DMS 273 treated with DMSO at 0.1 percent for 48 hours (cell line): ENCODE measurements around the gene SETBP1.
"Not testable (repeated sequence)": the region's sequence is repeated elsewhere in the genome, so short reads cannot be mapped to it uniquely, and the experiment has no call there.

ENCODE experiments used
- DNase-seq: peaks from one replicate; lab custom pipeline; 2025; lab: John Stamatoyannopoulos, UW

SETBP1 gene

DNA sequence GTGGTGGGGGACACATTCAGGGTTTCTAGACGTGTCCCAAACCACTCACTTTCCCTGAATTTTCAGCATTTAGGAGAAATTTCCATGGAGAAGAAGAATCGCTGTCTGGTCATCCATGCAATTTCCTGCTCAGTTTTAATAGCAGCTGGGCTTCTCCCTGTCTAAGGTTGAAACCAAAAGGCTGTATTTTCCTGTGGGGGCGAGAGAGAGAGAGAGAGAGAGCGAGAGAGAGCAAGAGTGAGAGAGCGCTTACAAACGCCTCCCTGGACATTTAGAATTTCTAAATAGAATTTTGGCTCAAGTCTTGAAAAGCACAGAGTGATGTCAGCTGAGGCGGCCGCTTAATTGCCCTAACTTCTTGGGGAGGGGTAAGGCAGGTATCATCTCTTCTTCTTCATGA lies 110.8 kb downstream of the SETBP1 start:
- DNase-seq, result no peak

DNA sequence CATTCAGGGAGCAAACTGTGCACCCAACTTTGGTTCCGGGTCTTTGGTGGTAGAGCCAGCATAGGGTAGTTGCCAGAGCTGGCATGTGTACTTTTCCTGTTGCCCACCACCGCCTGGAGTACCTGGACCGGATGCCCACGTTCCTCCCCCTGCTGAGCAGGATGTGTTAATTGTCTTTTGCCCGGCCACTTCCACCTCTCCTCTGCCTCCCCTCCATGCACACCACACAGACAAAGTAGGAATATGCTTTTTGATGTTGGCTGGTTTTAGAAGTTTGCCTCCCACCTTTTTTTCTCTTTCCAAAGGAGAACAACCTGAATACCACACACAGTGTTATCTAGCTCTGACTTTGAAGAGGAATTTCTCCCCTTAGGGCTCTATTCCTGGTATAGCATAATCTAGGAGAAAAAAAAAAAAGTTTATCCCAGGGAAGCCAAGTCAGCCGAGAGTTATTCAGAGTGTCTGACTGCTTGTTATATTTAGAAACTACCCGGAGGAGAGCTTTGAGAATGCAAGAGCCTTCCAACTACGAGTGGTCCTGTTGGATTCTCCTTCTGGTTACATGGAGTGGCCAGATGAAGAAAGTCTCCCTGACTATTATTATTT lies 111.9 kb downstream of the SETBP1 start:
- no peak for DNase-seq

DNA sequence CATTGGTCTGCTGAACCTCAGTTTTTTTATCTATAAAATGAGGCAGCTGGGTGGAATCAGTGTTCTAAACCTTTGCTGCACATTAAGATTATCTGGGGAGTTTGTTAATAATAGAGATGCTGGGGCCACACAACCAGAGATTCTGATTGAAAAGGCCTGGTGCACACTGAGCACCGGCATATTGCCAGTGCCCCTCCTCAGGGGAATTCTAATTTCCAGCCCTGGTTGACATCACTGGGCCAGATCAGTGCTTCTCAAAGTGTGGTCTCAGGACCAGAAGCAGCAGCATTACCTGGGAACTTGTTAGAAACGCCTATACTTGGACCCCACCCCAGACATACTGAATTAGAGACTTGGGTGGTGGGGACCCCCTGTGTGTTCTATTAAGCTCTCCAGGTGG lies 112.5 kb downstream of the SETBP1 start:
- no peak for DNase-seq

DNA sequence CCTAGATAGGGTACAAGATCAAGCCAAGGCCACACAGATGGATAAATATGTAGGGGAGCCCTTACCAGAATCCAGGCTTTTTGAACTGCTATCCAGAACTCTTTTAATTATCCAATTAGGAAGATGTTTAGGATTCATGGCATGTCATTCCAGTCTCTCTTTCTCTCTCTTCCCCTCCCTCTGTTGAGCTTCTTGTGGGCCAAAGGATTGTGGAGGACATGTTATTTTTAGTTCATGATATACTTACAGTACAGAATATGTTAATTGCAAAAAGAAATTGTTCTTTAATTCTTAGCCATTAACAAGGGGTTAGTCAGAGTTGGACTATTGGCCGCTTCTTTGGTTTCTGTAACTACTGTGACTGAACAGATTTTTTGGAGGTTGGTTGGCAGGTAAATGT lies 113.0 kb downstream of the SETBP1 start:
- no peak for DNase-seq

DNA sequence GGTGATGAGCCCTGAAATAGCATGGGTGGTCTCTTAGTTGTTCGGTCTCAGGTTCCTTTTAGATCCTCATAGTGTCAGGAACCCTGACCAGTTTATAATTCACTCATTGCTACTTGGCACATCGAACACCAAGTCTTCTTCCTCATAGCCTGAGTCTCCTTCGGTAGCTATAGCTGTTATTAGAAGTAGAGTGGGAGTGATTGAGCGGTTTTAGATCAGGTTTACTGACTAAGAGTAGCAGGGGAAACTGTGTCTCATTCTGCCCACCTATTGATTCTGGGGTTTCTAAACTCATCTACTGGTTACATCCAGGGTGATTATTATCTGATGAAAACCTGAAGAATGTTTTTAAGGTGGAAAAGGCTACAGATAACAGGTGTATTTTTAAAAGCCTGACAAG lies 114.6 kb downstream of the SETBP1 start:
- DNase-seq, result no peak

DNA sequence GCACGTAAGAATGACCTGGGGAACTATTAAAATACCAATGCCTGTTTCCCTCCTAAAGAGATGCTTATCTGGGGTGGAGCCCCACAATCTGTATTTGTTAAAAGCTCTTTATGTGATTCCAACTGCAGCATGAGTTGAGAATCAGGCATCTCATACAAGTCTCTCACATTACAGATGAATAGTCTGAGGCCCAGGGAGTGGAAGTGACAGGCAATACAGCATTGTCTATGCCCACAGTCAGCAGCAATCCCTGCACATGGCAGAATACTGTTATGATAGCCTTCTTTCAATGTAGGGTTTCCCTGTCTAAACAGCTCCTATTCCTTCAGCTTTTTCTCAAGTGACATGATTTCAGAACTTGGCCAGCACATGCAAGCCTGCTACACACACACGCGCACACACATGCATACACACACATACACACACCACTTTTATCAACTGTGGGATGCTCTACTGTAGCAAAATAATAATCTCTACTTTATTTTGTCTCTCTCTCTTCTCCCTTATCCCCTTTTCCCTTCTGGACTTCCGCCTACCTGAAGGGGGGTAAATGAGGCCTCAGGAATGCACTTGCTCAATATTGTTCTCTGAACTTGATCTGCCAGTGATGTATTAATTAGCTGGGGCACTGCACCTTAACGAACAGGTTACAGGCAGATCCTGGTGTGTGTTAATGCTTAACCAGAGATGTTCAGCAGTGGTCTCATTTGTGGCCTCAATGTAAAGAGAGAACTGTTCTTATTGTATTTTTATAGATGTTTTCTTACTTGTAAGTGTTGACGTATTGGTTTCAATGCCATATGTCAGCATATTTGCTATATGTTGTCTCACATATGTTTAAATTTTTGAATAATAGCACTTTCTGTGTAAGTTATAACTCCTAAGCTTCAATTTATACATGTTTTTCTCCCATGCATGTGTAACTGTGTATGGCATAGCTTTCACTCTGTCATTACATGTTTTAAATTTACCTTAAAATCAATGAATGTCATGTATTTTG lies 116.0 kb downstream of the SETBP1 start:
- no peak for DNase-seq

DNA sequence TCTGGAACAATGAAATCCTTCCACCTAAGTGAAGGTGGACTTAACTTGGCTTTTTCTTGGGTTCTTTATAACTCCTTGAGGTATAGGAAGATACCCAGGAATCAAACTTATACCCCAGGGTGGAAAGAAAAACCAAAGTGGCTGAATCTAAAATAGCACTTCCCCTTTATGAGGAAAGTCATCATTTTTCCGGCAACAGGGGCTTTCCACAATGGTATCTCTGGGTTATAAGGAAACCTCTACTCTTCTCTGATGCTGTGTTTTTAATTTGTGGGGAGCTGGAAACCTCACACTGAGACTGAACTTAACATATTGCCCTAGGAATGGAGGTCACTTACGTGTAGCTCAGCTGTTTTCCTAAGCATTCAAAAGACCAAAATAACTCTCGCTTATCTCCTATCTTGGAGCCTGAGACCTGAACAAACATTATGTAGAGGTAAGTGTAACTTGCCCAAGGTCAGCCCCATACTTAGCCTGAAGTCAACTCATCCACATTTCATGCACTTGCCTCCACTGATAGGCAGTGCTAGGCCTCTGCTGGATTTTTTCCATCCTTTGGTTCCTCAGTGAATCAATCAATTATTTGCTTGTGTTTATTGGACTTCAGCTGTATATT lies 117.9 kb downstream of the SETBP1 start:
- DNase-seq, result no peak

DNA sequence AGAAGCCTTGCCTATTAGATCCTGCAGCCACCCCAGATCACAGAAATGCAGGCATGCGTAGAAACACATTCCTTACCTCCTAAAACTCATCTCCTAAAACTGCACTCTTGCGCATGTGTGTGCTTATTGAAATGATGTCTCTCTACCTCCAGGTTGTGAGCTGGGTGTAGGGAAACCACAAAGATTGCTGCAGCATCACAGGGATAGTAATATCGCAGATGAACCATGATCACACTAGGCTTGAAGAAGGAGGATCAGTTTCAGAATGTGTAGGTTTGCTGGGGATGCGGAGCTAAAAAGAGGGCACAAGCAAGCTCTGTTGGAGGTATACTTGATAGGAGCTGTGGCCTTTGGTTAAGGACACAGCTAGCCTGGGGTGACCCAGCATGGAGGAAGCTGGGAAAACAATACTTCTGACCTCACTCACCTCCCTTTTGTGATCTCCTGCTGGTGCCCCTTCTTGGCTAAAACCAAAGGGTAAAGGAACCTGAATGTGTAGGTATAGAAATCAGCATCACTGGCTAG lies 118.8 kb downstream of the SETBP1 start:
- DNase-seq, result no peak

DNA sequence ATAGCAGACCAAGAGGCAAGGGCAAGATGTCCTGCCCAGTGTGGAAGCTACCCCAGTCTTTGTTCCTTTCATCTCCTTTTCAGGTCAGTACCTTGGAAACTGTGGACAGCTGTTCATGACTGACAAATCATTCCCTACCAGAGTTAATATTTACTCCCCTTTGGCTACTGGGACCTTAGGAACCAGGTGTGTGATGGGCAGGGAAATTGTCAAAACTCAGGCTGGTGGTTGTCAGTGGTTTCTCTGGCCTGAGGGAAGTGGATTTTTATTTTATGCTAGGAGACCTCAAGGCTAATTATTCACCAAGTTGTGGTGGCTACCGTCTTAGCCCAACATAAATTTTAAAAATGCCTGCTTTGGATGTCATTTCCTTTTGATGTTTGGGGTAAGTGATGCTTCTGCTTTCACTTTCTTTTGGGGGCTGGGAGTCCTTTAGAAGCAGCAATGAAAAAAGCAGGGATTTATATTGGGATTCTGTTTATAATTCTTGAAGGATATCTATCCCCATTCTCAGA lies 119.3 kb downstream of the SETBP1 start:
- no peak for DNase-seq

DNA sequence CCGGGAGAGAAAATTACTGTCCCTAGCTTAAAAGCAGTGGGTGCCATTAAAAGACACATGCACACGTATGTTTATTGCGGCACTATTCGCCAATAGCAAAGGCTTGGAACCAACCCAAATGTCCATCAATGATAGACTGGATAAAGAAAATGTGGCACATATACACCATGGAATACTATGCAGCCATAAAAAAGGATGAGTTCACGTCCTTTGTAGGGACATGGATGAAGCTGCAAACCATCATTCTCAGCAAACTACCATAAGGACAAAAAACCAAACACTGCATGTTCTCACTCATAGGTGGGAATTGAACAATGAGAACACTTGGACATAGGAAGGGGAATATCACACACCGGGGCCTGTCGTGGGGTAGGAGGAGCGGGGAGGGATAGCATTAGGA lies 120.1 kb downstream of the SETBP1 start:
- not testable (repeated sequence) for DNase-seq

DNA sequence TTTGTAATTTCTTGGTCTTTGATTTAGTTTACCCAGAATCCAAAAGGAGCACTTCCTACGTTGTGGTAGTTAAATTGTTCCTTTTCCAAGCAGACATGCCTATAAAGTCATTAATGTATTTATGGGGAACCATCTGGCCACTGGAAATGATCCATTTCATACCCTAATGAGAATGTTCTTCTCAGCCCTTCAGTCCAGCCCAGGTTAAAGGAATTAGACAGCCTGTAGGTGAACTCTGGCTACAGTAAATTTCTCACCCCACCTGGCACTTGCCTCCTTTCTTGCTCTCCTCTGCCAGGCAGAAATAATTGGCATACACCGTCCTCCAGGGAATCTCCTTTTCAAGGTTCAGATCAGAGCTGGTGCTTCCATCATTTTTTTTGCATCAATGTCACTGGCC lies 121.1 kb downstream of the SETBP1 start:
- peak; percentile 68 for DNase-seq

DNA sequence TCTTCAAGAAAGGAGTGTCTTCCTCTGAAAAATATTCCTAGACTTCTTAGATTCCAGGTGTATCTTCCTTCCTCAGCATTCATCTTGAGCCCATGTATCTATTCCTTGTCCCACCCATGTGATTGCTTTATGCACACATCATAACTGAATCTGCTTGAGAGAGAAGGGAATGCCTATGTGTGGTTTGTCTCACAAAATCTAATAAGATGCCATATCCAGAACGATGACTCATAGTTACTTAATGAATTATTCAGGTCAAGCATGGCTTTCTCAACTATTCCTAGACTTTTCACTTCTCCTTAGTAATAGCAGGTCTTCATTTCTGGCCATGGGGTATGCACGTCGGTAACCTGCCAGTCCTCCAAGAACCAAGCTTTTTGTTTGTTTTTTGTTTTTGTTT lies 121.8 kb downstream of the SETBP1 start:
- peak; percentile 15 for DNase-seq

DNA sequence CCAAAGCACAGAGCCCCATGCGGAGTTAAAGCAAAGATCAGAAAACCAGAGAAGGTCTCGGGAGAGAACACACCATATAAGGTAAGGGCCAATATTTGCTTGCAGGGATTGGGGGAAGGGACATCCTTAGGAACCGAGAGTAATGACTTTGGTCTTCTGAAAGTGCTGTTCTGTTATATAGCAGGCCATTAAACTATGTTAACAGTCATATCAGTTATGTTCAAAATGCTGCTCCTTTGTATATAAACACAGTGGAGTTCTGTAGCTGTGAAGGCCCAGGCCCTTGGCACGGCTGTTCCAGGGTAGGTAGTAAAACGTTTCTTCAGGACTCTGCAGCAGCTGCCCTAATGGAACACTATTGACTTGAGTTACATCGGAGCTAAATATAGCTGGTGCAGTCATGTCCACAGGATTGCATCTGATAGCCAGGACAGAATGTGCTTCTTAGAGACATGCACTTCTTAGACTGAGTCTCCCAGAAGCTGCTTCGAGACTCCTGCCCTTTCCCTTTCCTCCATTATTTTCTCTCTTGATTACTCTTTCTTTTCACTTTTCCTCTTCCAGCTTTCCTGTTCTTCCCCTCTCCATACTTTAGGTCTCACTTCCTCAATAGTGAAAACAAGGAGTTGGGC lies 122.4 kb downstream of the SETBP1 start:
- peak; percentile 61 for DNase-seq

DNA sequence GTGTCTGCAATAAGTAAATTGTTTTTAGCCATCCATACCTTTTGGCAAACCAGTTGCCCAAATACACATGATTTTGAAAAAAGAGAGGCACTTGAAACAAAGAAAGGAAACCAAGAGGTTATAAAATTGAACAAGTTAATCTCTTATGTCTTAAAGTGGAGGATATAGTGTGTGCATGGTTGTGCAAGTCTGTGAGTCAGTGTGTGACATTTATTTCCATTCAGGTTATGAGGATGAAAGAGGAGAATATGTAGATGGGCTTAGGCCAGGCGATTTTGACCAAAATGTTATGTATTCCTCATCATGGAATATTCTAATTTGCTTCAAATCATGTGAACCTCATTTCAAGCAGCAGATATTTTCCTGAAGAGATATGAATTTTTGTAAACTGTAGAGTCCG lies 123.3 kb downstream of the SETBP1 start:
- DNase-seq, result no peak

DNA sequence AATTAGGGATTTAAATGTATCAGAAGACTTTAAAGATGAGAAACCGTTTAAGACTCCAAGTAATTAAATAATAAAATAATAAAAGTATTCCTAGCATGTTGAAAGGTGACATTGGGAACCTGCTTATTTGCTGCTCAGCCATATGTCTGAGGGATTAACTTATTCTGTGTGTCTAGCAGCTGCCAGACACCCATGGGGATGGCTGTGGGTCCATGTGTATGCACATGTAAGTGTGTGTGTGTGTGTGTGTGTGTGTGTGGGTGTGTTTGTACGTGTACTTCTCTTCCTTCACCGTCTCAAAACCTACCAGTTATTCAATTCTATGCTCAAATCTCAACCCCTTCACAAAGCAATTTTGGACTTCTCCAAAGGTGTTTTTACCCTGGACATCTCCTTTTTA lies 124.5 kb downstream of the SETBP1 start:
- DNase-seq, result peak; percentile 10

DNA sequence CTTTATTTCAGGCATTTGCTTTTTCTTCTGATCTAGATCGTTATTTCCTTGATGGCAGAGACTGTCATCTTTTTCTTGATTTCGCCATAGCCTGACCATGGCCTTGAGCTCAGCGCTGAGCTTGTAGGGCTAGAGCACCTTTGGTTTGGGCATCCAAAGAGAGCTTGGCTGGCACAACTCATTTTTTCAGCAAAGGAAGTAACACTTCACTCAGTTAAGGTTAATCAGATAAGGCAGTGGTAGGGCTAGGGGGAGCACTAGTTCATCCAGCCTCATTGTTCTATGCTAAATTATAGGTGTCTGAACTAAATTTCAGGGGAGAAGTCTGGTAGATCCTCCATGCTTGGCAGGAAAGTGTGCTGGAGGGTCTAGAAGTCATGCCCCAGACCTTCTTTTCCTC lies 125.0 kb downstream of the SETBP1 start:
- DNase-seq, result no peak

DNA sequence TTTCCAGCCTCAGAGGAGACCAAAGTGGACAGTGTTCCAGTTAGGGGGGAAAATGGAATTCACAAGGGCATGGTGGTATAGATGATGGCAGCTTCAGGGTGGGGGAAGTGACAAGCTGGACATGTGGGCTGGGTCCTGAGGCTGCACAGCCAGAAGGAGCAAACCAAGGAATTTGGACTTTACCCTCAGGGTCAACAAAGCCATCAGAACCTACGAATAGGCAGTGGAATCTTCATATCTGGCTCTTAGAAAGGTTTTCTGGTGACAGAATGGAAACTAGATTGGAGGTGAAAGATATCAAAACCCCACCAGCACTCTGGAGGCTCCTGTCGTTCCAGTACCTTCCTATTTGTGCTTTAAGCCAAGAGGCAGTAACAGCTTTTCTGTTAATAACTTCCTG lies 127.1 kb downstream of the SETBP1 start:
- no peak for DNase-seq

DNA sequence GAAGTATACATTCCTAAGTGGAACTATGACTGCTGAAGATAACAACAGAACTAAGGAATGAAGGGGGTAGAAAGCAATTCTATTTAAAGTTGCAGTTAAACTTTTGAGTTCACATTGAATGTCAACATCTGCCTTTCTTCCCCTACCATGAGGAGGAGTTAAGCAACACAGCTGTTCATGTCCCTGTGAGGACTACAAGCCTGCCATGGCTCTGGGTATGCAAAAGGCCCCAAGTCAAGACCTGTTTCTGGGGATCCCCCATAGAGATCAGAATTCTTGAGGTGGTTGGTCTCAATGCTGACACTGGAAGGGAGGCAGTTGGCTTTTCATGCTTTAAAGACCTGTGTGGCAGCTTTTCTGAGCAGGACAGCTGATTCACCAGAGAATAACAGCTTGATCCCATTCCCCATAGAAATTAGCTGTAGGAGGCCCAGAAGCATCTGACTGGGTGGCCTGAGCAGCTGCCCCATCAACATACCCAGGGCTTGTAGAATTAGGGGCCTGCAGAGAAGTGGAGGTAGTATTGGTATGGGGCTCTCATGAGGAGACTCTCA lies 131.0 kb downstream of the SETBP1 start:
- DNase-seq, result no peak

DNA sequence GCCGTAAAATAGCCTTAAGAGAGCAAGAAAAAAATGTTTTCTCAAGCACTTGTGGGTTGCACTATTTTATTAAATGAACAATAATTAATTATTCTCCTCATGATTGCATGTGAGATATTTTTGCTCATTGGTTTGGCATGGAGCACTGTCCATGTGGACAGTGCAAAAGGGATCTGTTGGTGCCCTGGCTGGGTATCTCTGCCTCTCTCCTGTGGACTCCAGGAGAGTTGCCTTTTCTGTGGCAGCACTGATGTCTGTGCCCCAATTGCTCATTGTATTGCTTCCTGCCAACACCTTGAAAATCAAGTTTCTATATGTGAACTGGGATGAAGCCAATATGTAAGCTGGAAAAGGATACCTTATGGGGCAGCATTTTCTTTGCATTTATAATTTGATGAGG lies 131.7 kb downstream of the SETBP1 start:
- DNase-seq, result no peak

DNA sequence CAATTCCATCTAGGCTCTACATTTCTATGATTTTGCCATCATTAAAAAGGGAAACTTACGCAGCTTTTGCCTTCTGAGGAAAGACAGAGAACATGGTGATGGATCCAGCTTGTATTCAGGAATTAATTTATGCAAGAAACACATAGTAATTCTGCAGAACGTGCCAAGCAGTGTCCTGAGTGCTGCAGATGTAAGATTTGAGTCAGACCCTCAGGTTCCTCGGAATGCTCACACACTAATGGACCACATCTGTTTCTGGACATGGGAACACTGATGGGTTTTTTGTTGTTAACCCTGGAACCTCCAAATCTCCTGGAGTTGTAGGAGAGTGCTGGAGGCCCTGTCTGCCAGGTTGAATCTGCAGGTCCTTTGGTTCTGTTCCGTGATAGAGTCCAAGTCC lies 132.9 kb downstream of the SETBP1 start:
- DNase-seq, result no peak

DNA sequence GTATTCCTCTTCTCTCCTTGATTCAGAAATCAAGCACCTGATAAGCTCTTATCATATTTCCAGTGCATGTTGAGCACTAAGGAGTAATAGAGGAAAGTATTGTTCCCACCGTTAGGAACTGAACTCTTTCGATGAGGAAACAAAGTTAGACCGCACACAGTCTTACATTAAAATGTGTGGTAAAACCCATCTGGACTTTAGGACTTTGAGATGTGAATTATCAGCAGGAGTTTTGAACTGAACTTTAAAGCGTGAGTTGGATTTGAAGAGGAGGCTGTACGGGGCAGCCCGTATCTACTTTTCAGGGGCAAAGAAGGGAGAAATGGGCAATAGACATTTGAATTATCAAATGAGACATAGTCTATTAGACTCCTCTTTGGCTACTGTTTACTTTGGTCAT lies 134.4 kb downstream of the SETBP1 start:
- no peak for DNase-seq

DNA sequence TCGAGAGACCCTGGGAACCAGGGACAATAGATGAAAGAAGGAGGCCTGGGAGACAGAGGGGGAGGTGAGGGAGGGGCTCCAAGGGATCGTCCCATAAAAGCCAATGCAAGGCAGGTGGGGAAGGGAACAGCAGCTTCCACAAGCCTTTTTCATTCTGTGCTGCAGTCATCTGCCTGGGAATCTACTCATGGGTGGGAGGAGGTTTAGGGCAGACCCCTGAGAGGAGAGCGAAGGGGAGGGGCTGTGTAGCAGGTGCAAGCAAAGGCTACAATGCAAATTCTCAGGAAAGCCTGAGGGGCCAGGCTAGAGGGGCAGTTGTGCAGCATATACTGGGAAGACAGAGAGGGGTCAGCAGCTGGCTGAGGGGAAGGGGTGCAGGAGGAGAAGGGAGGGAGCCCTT lies 135.4 kb downstream of the SETBP1 start:
- no peak for DNase-seq
